ENCODE data around the gene ZYX.

Gene ZYX

GRCh38 chr7:143380646-143381426 is at the start of gene ZYX:
Gene ZYX (plus strand): TSS chr7:143381345. CDS start chr7:143381572, 227 bp downstream.
- Histone ChIP-seq H3K9me3 (no peaks in the 10 kb centered on the region), H3K4me3 (peak within 1 kb of the TSS; percentile 93), H3K27ac (peak within 1 kb of the TSS; percentile 84), H4K20me1 (peaks cover 31% of the 10 kb centered on the region; the same call in 1 of the 2 replicates), H3K36me3 (no peaks in the 10 kb centered on the region), H3K9ac (peak within 1 kb of the TSS; percentile 86), H3K4me2 (peak within 1 kb of the TSS; percentile 99), H3K4me1 (peaks cover 66% of the 10 kb centered on the region), H3K27me3 (no peaks in the 10 kb centered on the region)
- TF ChIP-seq Cebpa-rat (IDR thresholded peaks at IDR 0.05) = no peak

- Histone ChIP-seq H3K4me2 (no peak overlapping the region), H3K4me3 (no peak overlapping the region), H3K27me3 (no peaks in the 10 kb centered on the region), H3K36me3 (no peaks in the 10 kb centered on the region), H3K9me3 (no peaks in the 10 kb centered on the region), H3K4me1 (no peaks in the 10 kb centered on the region), H4K20me1 (no peaks in the 10 kb centered on the region), H3K27ac (no peak overlapping the region), H3K9ac (no peak overlapping the region)
- TF ChIP-seq Cebpa-rat (IDR thresholded peaks at IDR 0.05) = no peak
These were observed 46.9 kb upstream of the ZYX start for GRCh38 chr7:143334244-143334643.

GRCh38 chr7:143337216-143337615 is 43.9 kb upstream of the ZYX start:
- Histone ChIP-seq H3K4me1 (no peaks in the 10 kb centered on the region), H4K20me1 (no peaks in the 10 kb centered on the region), H3K27ac (no peak overlapping the region), H3K4me2 (no peak overlapping the region), H3K9ac (no peak overlapping the region), H3K36me3 (no peaks in the 10 kb centered on the region), H3K27me3 (no peaks in the 10 kb centered on the region), H3K9me3 (no peaks in the 10 kb centered on the region), H3K4me3 (no peak overlapping the region)
- TF ChIP-seq Cebpa-rat (IDR thresholded peaks at IDR 0.05) = no peak

- Histone ChIP-seq H3K36me3 (no peaks in the 10 kb centered on the region), H4K20me1 (no peaks in the 10 kb centered on the region), H3K4me2 (no peak overlapping the region), H3K9me3 (no peaks in the 10 kb centered on the region), H3K4me3 (no peak overlapping the region), H3K4me1 (no peaks in the 10 kb centered on the region), H3K9ac (no peak overlapping the region), H3K27ac (no peak overlapping the region), H3K27me3 (no peaks in the 10 kb centered on the region)
- no peak for TF ChIP-seq Cebpa-rat (IDR thresholded peaks at IDR 0.05)
These were observed 39.3 kb upstream of the ZYX start for GRCh38 chr7:143341842-143342241.

- Histone ChIP-seq H3K9me3 (peaks cover 6% of the 10 kb centered on the region; the same call in 1 of the 2 replicates), H4K20me1 (no peaks in the 10 kb centered on the region), H3K4me3 (no peak overlapping the region), H3K4me2 (no peak overlapping the region), H3K4me1 (no peaks in the 10 kb centered on the region), H3K36me3 (no peaks in the 10 kb centered on the region), H3K9ac (no peak overlapping the region), H3K27me3 (no peaks in the 10 kb centered on the region), H3K27ac (no peak overlapping the region)
- TF ChIP-seq Cebpa-rat (IDR thresholded peaks at IDR 0.05) = no peak
These were observed 37.5 kb upstream of the ZYX start for GRCh38 chr7:143343596-143343995.

GRCh38 chr7:143345428-143345900 is 35.7 kb upstream of the ZYX start:
- Histone ChIP-seq H3K36me3 (no peaks in the 10 kb centered on the region), H3K4me3 (no peak overlapping the region), H3K9me3 (peaks cover 6% of the 10 kb centered on the region; the same call in 1 of the 2 replicates), H3K27ac (no peak overlapping the region), H3K9ac (no peak overlapping the region), H3K27me3 (no peaks in the 10 kb centered on the region), H4K20me1 (no peaks in the 10 kb centered on the region), H3K4me2 (no peak overlapping the region), H3K4me1 (no peaks in the 10 kb centered on the region)
- no peak for TF ChIP-seq Cebpa-rat (IDR thresholded peaks at IDR 0.05)

- Histone ChIP-seq H3K36me3 (no peaks in the 10 kb centered on the region), H3K4me2 (no peak overlapping the region), H3K27me3 (no peaks in the 10 kb centered on the region), H3K4me3 (no peak overlapping the region), H3K27ac (no peak overlapping the region), H4K20me1 (no peaks in the 10 kb centered on the region), H3K9ac (no peak overlapping the region), H3K4me1 (no peaks in the 10 kb centered on the region), H3K9me3 (peaks cover 6% of the 10 kb centered on the region; the same call in 1 of the 2 replicates)
- no peak for TF ChIP-seq Cebpa-rat (IDR thresholded peaks at IDR 0.05)
These were observed 35.1 kb upstream of the ZYX start for GRCh38 chr7:143346018-143346417.

- H3K9ac ChIP-seq = no peak overlapping the region
- H3K27ac ChIP-seq = no peak overlapping the region
- no peaks in the 10 kb centered on the region for H4K20me1 ChIP-seq
- no peaks in the 10 kb centered on the region for H3K27me3 ChIP-seq
- no peak overlapping the region for H3K4me3 ChIP-seq
- H3K9me3 ChIP-seq = peaks cover 6% of the 10 kb centered on the region; the same call in 1 of the 2 replicates
- H3K36me3 ChIP-seq = no peaks in the 10 kb centered on the region
- H3K4me1 ChIP-seq = no peaks in the 10 kb centered on the region
- TF ChIP-seq Cebpa-rat (IDR thresholded peaks at IDR 0.05) = no peak
- no peak overlapping the region for H3K4me2 ChIP-seq
These were observed 33.2 kb upstream of the ZYX start for GRCh38 chr7:143347950-143348349.

- H3K9ac ChIP-seq = no peak overlapping the region
- H4K20me1 ChIP-seq = no peaks in the 10 kb centered on the region
- H3K9me3 ChIP-seq = peaks cover 6% of the 10 kb centered on the region; the same call in 1 of the 2 replicates
- H3K4me3 ChIP-seq = no peak overlapping the region
- peaks cover 10% of the 10 kb centered on the region; the same call in 1 of the 2 replicates for H3K4me1 ChIP-seq
- H3K4me2 ChIP-seq = no peak overlapping the region
- H3K27ac ChIP-seq = no peak overlapping the region
- no peaks in the 10 kb centered on the region for H3K27me3 ChIP-seq
- no peak for TF ChIP-seq Cebpa-rat (IDR thresholded peaks at IDR 0.05)
- no peaks in the 10 kb centered on the region for H3K36me3 ChIP-seq
These were observed 30.1 kb upstream of the ZYX start for GRCh38 chr7:143351060-143351459.

- Histone ChIP-seq H3K27ac (no peak overlapping the region), H3K4me1 (peaks cover 10% of the 10 kb centered on the region; the same call in 1 of the 2 replicates), H3K27me3 (no peaks in the 10 kb centered on the region), H3K9me3 (peaks cover 6% of the 10 kb centered on the region; the same call in 1 of the 2 replicates), H3K4me3 (no peak overlapping the region), H4K20me1 (no peaks in the 10 kb centered on the region), H3K4me2 (no peak overlapping the region), H3K9ac (no peak overlapping the region), H3K36me3 (no peaks in the 10 kb centered on the region)
- no peak for TF ChIP-seq Cebpa-rat (IDR thresholded peaks at IDR 0.05)
These were observed 29.6 kb upstream of the ZYX start for GRCh38 chr7:143351574-143351973.
